Activated T-cell treated with anti-CD3 and anti-CD28 coated beads, Interleukin-2, amount 50 U/mL, for 24 hours (primary cell): ENCODE measurements around the gene KAT8.
"Not testable (repeated sequence)": the region's sequence is repeated elsewhere in the genome, so short reads cannot be mapped to it uniquely, and the experiment has no call there.

Experiments
- DNase-seq: peaks from one replicate; pipeline ENCODE4 v3.0.0-alpha.2; 2020
- H3K27ac Mint-ChIP-seq: 2 replicates; pipeline ENCODE4 v1.8.0; 2020; ENCODE audit warnings: mild to moderate bottlenecking, mixed read lengths
- H3K27me3 Mint-ChIP-seq: 2 replicates; pipeline ENCODE4 v1.8.0; 2020; ENCODE audit warnings: mixed read lengths
- H3K36me3 Mint-ChIP-seq: 2 replicates; pipeline ENCODE4 v1.8.0; 2020; ENCODE audit warnings: low read depth, mixed read lengths
- H3K4me1 Mint-ChIP-seq: 2 replicates; pipeline ENCODE4 v1.8.0; 2020; ENCODE audit warnings: low read depth, mixed read lengths
- H3K4me3 Mint-ChIP-seq: 2 replicates; pipeline ENCODE4 v1.8.0; 2020; ENCODE audit warnings: mild to moderate bottlenecking, moderate library complexity, mixed read lengths
- H3K9me3 Mint-ChIP-seq: 2 replicates; pipeline ENCODE4 v1.8.0; 2020; ENCODE audit warnings: mixed read lengths

The KAT8 gene

DNA sequence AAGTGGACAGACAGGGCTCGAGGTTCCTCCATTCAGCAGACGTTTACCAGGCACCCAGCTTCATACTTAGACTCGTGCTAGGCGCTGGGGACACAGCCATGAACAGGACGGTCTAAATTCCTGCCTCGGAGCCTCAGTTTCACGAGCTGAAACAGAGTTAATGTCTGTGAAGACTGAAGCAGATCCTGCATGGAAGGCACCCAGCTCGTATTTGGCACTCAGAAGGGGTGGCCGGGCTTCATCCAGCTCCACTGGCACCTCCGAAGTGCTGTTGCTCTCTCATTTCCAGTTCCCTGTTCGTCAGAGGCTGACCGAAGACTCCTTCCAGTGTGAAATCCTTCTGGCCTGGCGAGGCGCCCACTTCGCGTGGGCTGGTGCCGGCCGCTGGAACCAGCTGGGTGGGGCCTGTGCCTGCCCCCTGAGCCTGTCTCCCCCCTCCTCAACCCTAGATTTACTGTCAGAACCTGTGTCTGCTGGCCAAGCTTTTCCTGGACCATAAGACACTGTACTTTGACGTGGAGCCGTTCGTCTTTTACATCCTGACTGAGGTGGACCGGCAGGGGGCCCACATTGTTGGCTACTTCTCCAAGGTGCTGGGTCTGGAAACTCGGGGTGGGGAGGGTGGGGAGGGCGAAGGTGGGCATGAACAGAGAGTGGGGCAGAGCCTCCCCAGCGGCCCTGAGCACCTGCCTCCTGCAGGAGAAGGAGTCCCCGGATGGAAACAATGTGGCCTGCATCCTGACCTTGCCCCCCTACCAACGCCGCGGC, 12.3 kb downstream of the KAT8 start:
- no peak overlapping the region for H3K27ac Mint-ChIP-seq
- no peaks in the 10 kb centered on the region for H3K27me3 Mint-ChIP-seq
- H3K4me3 Mint-ChIP-seq, result no peak overlapping the region
- H3K9me3 Mint-ChIP-seq, result no peaks in the 10 kb centered on the region
- H3K4me1 Mint-ChIP-seq, result peaks cover 2% of the 10 kb centered on the region
- peaks cover 82% of the 10 kb centered on the region for H3K36me3 Mint-ChIP-seq
- DNase-seq, result no peak

DNA sequence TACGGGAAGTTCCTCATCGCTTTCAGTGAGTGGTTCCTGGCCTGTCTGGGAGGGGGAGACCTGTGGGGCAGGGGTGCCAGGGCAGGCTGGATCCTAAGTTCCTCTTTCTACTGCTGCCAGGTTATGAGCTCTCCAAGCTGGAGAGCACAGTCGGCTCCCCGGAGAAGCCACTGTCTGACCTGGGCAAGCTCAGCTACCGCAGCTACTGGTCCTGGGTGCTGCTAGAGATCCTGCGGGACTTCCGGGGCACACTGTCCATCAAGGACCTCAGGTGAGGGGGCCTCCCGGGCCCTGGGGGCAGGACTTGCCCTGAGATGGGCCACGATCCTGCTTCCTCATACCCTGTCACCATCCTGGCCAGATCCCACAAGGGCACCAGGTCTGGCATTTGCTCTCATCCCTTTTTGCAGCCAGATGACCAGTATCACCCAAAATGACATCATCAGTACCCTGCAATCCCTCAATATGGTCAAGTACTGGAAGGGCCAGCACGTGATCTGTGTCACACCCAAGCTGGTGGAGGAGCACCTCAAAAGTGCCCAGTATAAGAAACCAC, 12.9 kb downstream of the KAT8 start:
- peaks cover 2% of the 10 kb centered on the region for H3K4me1 Mint-ChIP-seq
- H3K36me3 Mint-ChIP-seq, result peaks cover 76% of the 10 kb centered on the region
- no peak overlapping the region for H3K4me3 Mint-ChIP-seq
- H3K27ac Mint-ChIP-seq, result no peak overlapping the region
- H3K27me3 Mint-ChIP-seq, result no peaks in the 10 kb centered on the region
- no peak for DNase-seq
- no peaks in the 10 kb centered on the region for H3K9me3 Mint-ChIP-seq

DNA sequence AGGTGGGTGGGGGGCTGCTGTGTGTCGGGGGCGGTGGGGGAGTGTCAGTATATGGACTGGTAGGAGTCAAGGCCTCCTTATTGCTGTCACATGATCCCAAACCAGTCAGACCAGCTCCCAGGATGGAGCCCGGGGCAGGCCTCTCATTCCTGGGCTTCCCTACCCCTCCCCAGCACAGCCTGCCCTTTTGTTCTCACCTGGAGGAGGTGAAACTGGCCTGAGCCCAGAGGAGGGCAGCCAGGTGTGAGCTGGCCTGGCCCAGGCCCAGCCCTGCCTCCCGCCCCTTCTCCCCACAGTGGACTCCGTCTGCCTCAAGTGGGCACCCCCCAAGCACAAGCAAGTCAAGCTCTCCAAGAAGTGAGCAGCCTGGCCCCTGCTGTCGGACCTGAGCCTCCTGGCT, 13.4 kb downstream of the KAT8 start:
- no peak overlapping the region for H3K27ac Mint-ChIP-seq
- H3K4me1 Mint-ChIP-seq, result peaks cover 2% of the 10 kb centered on the region
- no peaks in the 10 kb centered on the region for H3K9me3 Mint-ChIP-seq
- no peak for DNase-seq
- peaks cover 72% of the 10 kb centered on the region for H3K36me3 Mint-ChIP-seq
- no peaks in the 10 kb centered on the region for H3K27me3 Mint-ChIP-seq
- H3K4me3 Mint-ChIP-seq, result no peak overlapping the region

DNA sequence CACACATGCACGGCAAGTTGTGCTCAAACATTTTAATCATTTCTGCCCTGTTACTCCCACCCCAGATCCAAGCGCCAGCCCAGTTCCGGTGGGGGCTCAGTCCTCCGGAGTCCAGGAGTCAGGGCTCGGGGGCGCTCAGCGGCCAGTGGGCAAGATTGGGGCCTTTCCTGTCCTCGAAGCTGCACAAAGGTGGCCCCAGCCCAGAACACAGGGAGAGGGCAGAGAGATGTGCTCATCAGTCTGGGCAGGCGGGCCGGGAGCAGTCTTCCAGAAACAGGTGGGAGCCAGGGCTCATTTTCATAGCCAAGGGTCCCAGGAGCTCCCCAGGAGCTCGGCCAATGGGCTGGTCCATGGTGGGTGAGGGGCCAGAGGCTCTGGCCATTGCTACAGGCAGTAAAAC, 14.0 kb downstream of the KAT8 start:
- Mint-ChIP-seq H3K4me3 (no peak overlapping the region), H3K4me1 (peaks cover 2% of the 10 kb centered on the region), H3K27me3 (no peaks in the 10 kb centered on the region), H3K9me3 (no peaks in the 10 kb centered on the region), H3K27ac (no peak overlapping the region), H3K36me3 (peaks cover 67% of the 10 kb centered on the region)
- DNase-seq, result no peak

DNA sequence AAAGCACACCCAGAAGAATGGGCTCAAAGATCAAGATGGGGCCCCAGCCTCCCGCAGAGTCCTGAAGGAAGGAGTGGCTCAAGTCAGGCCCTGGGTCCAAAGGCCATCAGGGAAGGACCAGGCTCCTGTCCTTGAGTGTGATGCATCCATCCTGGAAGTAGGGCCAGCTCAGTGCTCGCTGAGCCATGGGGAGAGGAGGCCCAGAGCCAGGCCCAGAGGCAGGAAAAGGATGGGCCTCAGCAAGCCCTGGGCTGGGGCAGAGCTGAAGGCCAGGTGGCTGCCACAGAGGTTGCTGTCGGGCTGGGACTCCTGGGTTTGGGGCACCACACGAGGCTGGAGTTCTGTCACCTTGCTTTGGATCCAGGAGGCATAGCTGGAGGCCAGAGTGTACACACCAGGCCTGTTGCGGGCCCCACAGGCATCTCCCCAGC, 14.4 kb downstream of the KAT8 start:
- H3K4me3 Mint-ChIP-seq, result no peak overlapping the region

DNA sequence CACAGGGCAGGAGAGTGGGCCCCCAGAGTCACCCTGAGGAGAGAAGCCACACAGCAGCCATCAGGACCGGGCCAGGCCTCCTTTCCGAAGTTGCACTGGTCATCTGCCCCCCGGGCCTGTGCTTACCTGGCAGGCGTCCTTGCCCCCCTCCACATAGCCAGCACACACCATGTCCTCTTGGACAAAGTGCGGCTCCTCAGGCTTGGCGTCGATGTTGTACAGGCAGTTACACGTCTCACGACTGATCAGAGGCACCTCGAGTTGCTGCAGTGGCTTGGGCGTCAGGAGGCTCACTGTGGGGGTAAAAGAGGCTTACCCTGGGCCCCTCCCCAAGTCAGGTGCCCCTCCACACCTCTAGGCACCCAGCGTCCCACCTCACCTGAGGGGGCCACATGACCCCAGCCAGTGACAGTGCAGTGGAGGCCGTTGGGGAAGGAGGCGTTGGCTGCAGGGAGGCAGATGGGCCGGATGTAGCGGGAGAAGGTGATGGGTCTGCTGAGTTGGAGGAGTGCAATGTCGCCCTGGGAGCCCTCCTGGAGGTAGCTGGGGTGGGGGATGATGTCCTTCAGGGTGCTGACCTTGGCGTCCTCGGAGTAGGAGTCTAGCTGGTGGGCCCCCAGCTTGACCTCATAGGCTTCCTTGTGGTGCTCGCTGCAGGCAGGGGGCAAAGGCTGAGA, 15.0 kb downstream of the KAT8 start:
- H3K36me3 Mint-ChIP-seq, result peaks cover 58% of the 10 kb centered on the region
- H3K27ac Mint-ChIP-seq, result no peak overlapping the region
- DNase-seq, result no peak
- no peaks in the 10 kb centered on the region for H3K27me3 Mint-ChIP-seq
- no peak overlapping the region for H3K4me3 Mint-ChIP-seq
- peaks cover 2% of the 10 kb centered on the region for H3K4me1 Mint-ChIP-seq
- no peaks in the 10 kb centered on the region for H3K9me3 Mint-ChIP-seq

More for the DNA sequence above, 14.4 kb downstream of the KAT8 start:
- H3K9me3 Mint-ChIP-seq, result no peaks in the 10 kb centered on the region
- H3K27me3 Mint-ChIP-seq, result no peaks in the 10 kb centered on the region
- H3K4me1 Mint-ChIP-seq, result peaks cover 2% of the 10 kb centered on the region
- no peak overlapping the region for H3K27ac Mint-ChIP-seq
- no peak for DNase-seq
- peaks cover 64% of the 10 kb centered on the region for H3K36me3 Mint-ChIP-seq

DNA sequence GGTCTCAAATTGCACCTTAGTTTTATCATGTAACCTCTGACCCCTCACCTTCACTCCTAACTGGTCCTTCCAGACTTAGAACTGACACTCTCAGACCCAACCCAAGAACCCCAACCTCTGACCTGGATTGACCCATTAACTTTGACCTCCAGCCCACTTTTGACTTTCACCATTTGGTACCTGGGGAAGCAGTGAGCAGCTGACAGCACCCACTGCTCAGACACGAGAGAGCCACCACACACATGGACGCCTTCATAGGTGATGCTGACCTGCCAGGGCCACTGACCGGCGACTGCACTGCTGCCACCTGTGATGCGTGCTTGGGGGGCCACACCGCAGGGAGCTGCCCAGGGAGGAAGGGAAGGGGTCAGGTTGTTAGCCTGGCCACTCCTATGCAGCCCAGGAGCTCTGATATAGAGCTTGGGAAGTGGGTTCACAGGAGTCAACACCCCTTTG, 15.6 kb downstream of the KAT8 start:
- Mint-ChIP-seq H3K27me3 (no peaks in the 10 kb centered on the region), H3K9me3 (no peaks in the 10 kb centered on the region), H3K4me1 (peaks cover 2% of the 10 kb centered on the region), H3K4me3 (no peak overlapping the region), H3K27ac (no peak overlapping the region), H3K36me3 (peaks cover 52% of the 10 kb centered on the region)
- no peak for DNase-seq

DNA sequence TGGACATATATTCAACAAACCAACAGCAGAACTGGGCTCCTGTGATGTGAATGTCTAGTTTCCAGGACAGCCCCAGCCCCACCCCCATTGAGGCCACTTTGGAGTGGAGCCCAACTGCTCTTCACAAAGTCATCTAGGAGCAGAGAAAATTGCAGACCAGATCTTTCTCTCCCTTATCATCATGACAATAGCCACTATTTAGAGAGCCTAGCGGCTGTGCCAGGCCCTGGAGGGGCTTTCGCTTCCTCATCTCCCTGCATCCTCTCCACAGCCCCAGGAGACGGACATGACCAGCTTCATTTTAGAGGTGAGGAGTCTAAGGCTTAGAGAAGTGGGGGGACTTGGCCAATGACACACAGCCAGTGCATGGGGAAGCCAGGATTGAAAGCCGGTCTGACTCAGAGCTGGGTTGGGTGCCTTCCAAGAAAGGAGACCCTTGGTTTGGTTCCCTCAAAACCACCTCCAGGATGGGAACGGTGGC, 16.7 kb downstream of the KAT8 start:
- no peak for DNase-seq

DNA sequence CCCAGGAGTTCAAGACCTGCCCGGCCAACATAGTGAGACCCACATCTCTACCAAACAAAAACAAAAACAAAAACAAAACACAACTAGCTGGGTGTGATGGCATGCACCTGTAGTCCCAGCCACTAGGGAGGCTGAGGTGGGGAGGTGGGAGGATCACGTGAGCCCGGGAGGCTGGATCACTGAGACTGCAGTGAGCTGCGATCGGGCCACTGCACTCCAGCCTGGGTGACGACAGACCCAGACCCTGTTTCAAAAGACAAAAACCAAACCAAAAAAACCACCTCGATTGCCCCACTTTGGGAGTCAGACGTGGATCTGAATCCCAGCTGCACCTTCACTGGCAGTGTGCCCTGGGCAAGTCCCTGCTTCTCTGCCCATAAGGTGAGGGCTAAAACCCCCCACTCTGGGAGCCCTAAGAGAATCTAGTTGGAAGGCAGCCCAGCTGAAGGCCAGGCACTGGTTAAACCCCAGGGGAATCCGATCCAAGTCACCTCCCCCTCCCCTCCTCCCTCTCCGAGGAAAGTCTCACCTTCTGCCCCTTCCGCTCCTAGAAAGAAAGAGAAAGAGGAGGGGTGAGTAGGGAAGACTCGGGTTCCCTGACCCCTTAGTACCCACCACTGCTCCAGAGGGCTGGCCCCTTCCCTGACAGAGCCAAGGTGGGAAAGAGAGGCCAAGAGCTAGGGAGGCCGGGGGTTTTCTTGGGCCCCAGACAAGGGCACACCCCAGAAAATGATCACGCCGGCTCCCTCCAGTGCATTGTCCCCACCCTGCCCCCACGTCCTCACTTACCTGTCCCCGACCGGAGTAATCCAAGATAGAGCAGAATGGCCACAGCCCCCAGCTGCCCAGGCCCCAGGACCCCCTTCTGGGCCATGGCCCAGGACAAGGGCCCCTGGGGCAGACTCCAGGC, 17.4 kb downstream of the KAT8 start:
- H3K9me3 Mint-ChIP-seq, result no peaks in the 10 kb centered on the region
- H3K27ac Mint-ChIP-seq, result no peak overlapping the region
- DNase-seq, result no peak
- no peak overlapping the region for H3K4me3 Mint-ChIP-seq
- H3K36me3 Mint-ChIP-seq, result peaks cover 35% of the 10 kb centered on the region
- no peaks in the 10 kb centered on the region for H3K4me1 Mint-ChIP-seq
- no peaks in the 10 kb centered on the region for H3K27me3 Mint-ChIP-seq

More for the DNA sequence above, 16.7 kb downstream of the KAT8 start:
- H3K4me1 Mint-ChIP-seq, result no peaks in the 10 kb centered on the region
- peak overlapping the region; percentile 4 for H3K27ac Mint-ChIP-seq
- H3K4me3 Mint-ChIP-seq, result no peak overlapping the region
- no peaks in the 10 kb centered on the region for H3K27me3 Mint-ChIP-seq
- no peaks in the 10 kb centered on the region for H3K9me3 Mint-ChIP-seq
- H3K36me3 Mint-ChIP-seq, result peaks cover 43% of the 10 kb centered on the region

DNA sequence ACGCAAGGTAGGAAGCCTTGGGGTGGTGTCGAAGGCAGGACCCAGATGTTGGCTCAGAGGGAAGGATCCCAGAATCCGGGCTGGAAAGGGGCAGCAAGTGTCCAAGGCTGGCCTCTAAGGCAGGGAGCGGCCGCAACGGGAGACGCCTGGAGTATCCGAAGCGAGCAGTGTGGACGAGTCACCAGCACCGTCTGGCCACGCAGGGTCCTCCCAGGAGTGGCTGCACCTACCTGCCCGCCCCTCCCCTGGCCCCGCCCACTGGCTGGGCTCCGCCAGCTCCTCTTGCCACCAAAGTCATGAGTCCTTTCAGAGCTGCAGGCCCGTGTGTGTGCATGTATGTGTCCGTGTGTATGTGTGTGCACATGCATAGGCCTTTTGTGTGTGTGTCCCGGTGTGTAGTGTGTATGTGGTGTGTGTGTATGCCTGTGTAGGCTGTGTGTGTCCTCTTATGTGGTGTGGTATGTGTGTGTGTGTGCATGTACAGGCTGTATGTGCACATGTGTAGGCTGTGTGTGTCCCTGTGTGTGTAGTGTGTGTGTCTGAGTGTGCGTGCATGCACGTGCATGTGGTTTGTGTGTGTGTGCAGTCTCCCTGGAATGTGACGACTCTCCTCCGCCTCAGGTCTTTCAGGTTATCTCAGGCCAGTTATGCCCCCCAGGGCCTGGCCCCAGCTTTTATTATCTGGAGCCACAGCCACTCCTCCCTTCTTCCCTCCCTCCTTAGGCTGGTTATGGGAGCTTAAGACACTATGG, 18.2 kb downstream of the KAT8 start, which contains the start of gene PRSS8:
PRSS8 (minus strand) TSS at position 193 of the 752 bp plus-strand sequence. CDS start 229 bp downstream, outside the sequence.
- Mint-ChIP-seq H3K9me3 (no peaks in the 10 kb centered on the region), H3K4me1 (no peaks in the 10 kb centered on the region), H3K27me3 (no peaks in the 10 kb centered on the region), H3K27ac (no peak within 1 kb of the TSS), H3K36me3 (peaks cover 28% of the 10 kb centered on the region), H3K4me3 (no peak within 1 kb of the TSS)
- DNase-seq, result no peak

DNA sequence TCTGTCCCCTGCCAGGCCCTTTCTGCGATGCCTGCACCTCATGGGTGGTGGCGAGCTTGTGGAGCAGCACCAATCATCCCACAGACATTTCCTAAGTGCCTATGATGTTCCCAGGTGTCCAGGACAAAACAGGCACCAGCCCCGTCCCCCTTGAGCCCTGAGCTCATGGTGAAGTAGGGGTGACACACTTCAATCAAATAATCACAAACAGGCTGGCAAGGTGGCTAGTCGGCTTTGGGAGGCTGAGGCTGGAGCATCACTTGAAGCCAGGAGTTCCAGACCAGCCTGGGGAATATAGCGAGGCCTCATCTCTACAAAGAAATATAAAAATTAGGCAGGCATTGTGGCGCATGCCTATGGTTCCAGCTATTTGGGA, 18.8 kb downstream of the KAT8 start:
- Mint-ChIP-seq H3K4me1 (peaks cover under 1% of the 10 kb centered on the region), H3K36me3 (peaks cover 23% of the 10 kb centered on the region), H3K4me3 (no peak overlapping the region), H3K27ac (no peak overlapping the region), H3K27me3 (no peaks in the 10 kb centered on the region), H3K9me3 (no peaks in the 10 kb centered on the region)
- no peak for DNase-seq

DNA sequence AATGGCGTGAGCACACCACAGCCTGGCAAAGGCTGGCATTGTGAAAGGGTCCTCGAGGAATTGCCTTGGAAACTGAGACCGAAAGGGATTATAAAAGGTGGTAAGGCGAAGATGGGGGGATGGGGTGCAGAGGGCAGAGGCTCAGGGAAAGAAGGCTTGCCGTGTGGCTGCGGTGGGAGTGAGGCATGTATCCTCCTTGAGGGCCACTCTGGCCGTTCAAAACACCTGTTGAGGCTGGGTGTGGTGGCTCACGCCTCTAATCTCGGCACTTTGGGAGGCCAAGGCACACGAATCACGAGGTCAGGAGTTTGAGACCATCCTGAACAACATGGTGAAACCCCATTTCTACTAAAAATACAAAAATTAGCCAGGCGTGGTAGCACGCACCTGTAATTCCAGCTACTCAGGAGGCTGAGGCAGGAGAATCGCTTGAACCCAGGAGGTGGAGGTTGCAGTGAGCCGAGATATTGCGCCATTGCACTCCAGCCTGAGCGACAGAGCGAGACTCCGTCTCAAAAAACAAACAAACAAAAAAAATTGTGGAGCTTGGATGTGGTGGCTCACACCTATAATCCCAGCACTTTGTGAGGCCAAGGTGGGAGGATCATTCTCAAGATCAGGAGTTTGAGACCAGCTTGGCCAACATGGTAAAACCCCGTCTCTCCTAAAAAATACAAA, 19.5 kb downstream of the KAT8 start:
- H3K36me3 Mint-ChIP-seq, result peaks cover 16% of the 10 kb centered on the region
- H3K9me3 Mint-ChIP-seq, DNase-seq, H3K27me3 Mint-ChIP-seq, H3K27ac Mint-ChIP-seq, H3K4me1 Mint-ChIP-seq, H3K4me3 Mint-ChIP-seq: not testable (repeated sequence)
